Hematopoietic multipotent progenitor cell (in vitro differentiated cells): ENCODE data around the gene TRIM10. TPM values are rescaled to one million over a fixed set of nuclear protein-coding genes. Genes with fewer than 3 reads are reported as not detected.

Source experiments
- small RNA-seq: library from RNA; depleted of rRNA; stranded (forward); fragments of <200 nt; gene quantifications from one replicate; pipeline ENCODE3, GENCODE V24; 2012
- total RNA-seq: library from RNA; depleted of rRNA; stranded (reverse); fragments of >200 nt; gene quantifications from one replicate; pipeline ENCODE4 v1.2.3, GENCODE V29; 2012

The TRIM10 gene
- total RNA-seq, 1 donor, result under 0.01 TPM

Small RNA genes lying within 50 kb of the gene (small RNA-seq; reads per million reads assigned to genes)
- gene RF00554, result not detected

Other genes starting within 250 kb of the TRIM10 start
- 1,432 TPM for gene HLA-A, start 218.7 kb downstream of the TRIM10 start, total RNA-seq
- 88.1 TPM for gene POLR1H, start 99.9 kb downstream of the TRIM10 start, total RNA-seq
- gene PPP1R11, start 94.0 kb downstream of the TRIM10 start, total RNA-seq, result 16.7 TPM
- gene RNF39, start 85.4 kb downstream of the TRIM10 start, total RNA-seq, result not detected
- gene TRIM31, start 48.1 kb downstream of the TRIM10 start, total RNA-seq, result not detected
- gene TRIM40, start 25.1 kb downstream of the TRIM10 start, total RNA-seq, result under 0.01 TPM
- not detected for gene TRIM15, start 2.3 kb upstream of the TRIM10 start, total RNA-seq
- gene TRIM26, start 52.2 kb upstream of the TRIM10 start, total RNA-seq, result 17.8 TPM
- 11.8 TPM for gene TRIM39, start 165.7 kb upstream of the TRIM10 start, total RNA-seq
- gene RPP21, start 183.9 kb upstream of the TRIM10 start, total RNA-seq, result 32.6 TPM